Activated B cell treated with CpG ODN at 0.5 μM for 24 hours (primary cell): Measurements from ENCODE around the gene DCBLD2. TPM values are rescaled to one million over a fixed set of nuclear protein-coding genes. Genes with fewer than 3 reads are reported as not detected.

Experiments used
- ATAC-seq: fragments of 200-7000 bp; cut with Tn5 transposase; one replicate; pipeline ENCODE4 v1.10.0; 2021; ENCODE audit warnings: low read depth, mild to moderate bottlenecking, moderate library complexity
- CTCF ChIA-PET: fragments of 350-600 bp; sonication (Branson Sonifier 250); formaldehyde crosslinking; loops from one replicate; lab custom pipeline; 2021; ENCODE audit warnings: antibody characterized with exemption; lab: Charles Lee
- POLR2A ChIA-PET: fragments of 350-600 bp; sonication (Branson Sonifier 250); formaldehyde crosslinking; loops from one replicate; lab custom pipeline; 2021; ENCODE audit warnings: antibody characterized with exemption; lab: Charles Lee
- DNase-seq: peaks from one replicate; pipeline ENCODE4 v3.0.0; 2022
- H3K27ac Mint-ChIP-seq: one replicate; pipeline ENCODE4 v1.8.0; 2020; ENCODE audit warnings: mixed read lengths
- H3K27me3 Mint-ChIP-seq: one replicate; pipeline ENCODE4 v1.8.0; 2021; ENCODE audit warnings: mixed read lengths
- H3K36me3 Mint-ChIP-seq: one replicate; pipeline ENCODE4 v1.8.0; 2021; ENCODE audit warnings: low read depth, mixed read lengths
- H3K4me1 Mint-ChIP-seq: one replicate; pipeline ENCODE4 v1.8.0; 2021; ENCODE audit warnings: mixed read lengths
- H3K4me3 Mint-ChIP-seq: one replicate; pipeline ENCODE4 v1.8.0; 2020; ENCODE audit warnings: mild to moderate bottlenecking, mixed read lengths
- H3K9me3 Mint-ChIP-seq: one replicate; pipeline ENCODE4 v1.8.0; 2020; ENCODE audit warnings: mixed read lengths
- intact Hi-C: fragments of 100-400 bp; cut with micrococcal nuclease; formaldehyde crosslinking; loops from one replicate; pipeline ENCODE4 v1.15.1; 2024
- total RNA-seq: library from RNA; stranded (reverse); gene quantifications from 2 replicates; pipeline ENCODE4 v1.2.3, GENCODE V29; 2022
- TF ChIP-seq, protein P1 (sequence below): fragments of 200-600 bp; IDR thresholded peaks from one replicate; pipeline ENCODE4 v1.8.0; 2022; ENCODE audit warnings: antibody characterized with exemption, mild to moderate bottlenecking

Gene DCBLD2
- total RNA-seq, 1 donor from 2014 or later = 0.95 TPM

DNA sequence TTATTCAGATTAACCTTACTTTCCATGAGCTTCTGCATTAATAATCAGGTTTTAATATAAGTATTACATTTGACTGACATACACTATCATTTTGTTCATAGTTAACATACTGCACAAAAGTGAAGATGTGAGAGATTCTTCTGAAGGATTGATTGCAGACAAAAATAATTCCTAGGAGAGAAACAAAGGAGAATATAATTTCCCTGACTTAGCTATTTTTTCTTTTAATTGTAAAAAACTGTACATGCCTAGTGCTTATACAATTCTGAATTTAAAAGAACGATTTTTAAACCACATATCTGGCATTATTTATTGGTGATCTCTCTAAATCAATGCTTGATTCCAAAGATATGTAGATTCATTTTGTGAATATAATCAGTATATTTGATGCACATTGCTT lies 11.0 kb upstream of the DCBLD2 start:
- ChIA-PET POLR2A (no interaction called here), CTCF (interaction anchor here (0.8 kb wide), 1 partner anchor 10 kb away, joined by 3 read pairs; no protein-coding TSS in a partner anchor)
- Mint-ChIP-seq H3K9me3 (peaks cover 5% of the 10 kb centered on the region), H3K4me1 (no peaks in the 10 kb centered on the region), H3K27me3 (peaks cover 21% of the 10 kb centered on the region), H3K36me3 (no peaks in the 10 kb centered on the region), H3K27ac (no peak overlapping the region), H3K4me3 (no peak overlapping the region)
- ATAC-seq (no peak), DNase-seq (no peak)
- TF ChIP-seq, protein P1, sequence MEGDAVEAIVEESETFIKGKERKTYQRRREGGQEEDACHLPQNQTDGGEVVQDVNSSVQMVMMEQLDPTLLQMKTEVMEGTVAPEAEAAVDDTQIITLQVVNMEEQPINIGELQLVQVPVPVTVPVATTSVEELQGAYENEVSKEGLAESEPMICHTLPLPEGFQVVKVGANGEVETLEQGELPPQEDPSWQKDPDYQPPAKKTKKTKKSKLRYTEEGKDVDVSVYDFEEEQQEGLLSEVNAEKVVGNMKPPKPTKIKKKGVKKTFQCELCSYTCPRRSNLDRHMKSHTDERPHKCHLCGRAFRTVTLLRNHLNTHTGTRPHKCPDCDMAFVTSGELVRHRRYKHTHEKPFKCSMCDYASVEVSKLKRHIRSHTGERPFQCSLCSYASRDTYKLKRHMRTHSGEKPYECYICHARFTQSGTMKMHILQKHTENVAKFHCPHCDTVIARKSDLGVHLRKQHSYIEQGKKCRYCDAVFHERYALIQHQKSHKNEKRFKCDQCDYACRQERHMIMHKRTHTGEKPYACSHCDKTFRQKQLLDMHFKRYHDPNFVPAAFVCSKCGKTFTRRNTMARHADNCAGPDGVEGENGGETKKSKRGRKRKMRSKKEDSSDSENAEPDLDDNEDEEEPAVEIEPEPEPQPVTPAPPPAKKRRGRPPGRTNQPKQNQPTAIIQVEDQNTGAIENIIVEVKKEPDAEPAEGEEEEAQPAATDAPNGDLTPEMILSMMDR = no peak
- intact Hi-C loops = no loop called here

DNA sequence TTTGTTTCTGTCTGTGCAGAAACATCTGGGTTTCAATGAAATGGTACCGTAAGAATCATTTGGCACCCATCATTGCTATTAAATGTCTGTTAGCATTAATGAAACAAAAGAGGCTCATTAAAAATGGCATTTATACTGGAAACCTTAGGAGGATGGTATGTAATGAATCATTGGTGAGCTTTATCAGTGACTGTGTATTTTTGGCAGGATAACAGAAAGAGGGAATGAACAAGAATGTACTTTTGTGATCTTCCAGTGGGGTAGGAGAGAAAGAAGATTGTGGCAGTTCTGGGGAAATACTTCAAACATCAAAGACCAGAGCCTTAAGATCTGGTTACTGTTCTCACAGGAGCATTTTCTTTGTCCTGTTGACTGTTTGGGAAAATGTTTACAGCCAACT lies 4.7 kb upstream of the DCBLD2 start:
- ChIA-PET CTCF (no interaction called here), POLR2A (no interaction called here)
- intact Hi-C loops = no loop called here
- H3K36me3 Mint-ChIP-seq = peaks cover 2% of the 10 kb centered on the region
- DNase-seq = no peak
- H3K27ac Mint-ChIP-seq = no peak overlapping the region
- H3K4me1 Mint-ChIP-seq = peaks cover 9% of the 10 kb centered on the region
- H3K4me3 Mint-ChIP-seq = no peak overlapping the region
- TF ChIP-seq, protein P1 = no peak
- no peak for ATAC-seq
- H3K27me3 Mint-ChIP-seq = peaks cover 25% of the 10 kb centered on the region
- H3K9me3 Mint-ChIP-seq = peaks cover 5% of the 10 kb centered on the region

DNA sequence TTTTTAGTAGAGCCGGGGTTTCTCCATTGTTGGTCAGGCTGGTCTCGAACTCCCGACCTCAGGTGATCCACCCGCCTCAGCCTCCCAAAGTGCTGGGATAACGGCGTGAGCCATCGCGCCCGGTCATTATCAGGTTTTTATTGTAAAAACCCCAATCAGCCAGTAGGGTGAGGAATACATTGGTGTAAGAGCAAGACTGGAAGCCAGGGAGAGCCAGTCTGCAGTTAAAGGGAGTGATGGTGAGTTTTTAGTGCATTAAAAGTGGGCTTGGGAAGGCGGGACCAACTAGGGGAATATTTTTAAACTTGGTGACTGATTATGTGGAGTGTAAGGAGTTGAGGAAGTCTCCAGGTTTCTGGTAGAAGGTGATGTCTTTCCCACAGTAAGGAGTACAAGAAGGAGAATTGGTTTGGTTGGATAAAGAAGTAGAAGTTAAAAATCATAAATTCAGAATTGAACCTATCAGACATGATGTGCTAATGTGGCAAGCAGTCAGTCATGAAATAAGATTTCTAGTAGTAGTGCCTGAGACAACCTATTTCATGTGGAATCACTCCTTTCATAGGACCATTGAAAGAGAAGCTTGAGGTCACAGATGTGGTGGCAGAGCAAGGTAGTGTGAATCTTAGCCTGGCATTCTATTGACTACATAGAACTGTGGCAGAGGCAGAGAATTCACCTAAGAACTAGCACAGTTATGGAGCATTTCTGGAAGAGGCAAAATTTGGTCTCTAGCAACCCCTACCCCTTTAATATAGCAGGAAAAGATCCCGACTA lies 2.4 kb upstream of the DCBLD2 start:
- ATAC-seq (no peak), DNase-seq (no peak)
- peaks cover 19% of the 10 kb centered on the region for H3K4me1 Mint-ChIP-seq
- no peak overlapping the region for H3K4me3 Mint-ChIP-seq
- no peak overlapping the region for H3K27ac Mint-ChIP-seq
- H3K27me3 Mint-ChIP-seq = peaks cover 14% of the 10 kb centered on the region
- CTCF ChIA-PET = no interaction called here
- intact Hi-C loops = loop anchor here (2.0 to 5.0 kb wide), 3 partner anchors 312 to 1139 kb away; partner anchors contain the start of genes ARL6, CPOX and RIOX2
- peaks cover 3% of the 10 kb centered on the region for H3K36me3 Mint-ChIP-seq
- POLR2A ChIA-PET = no interaction called here
- H3K9me3 Mint-ChIP-seq = no peaks in the 10 kb centered on the region
- TF ChIP-seq, protein P1 = no peak

DNA sequence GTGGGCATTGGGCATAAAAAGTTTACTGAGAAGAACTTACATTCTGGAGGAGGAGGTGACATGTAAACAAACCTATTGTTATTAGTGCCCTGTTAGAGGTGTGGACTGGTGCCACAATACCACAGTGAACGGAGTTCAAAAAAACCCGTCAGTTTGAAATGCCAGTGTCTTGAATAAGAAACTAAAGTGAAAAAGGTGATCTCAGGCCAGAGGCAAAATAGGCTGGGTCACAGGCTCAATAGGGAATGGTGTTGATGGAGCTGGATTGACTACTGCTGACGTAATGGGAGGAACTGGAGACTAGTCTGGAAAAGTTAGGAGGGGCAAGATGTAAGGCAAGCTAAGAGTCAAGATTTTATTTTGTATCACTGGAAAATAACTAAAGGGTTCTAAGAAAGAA lies 1.6 kb upstream of the DCBLD2 start:
- no peak for DNase-seq
- Mint-ChIP-seq H3K36me3 (peaks cover 3% of the 10 kb centered on the region), H3K4me1 (peaks cover 19% of the 10 kb centered on the region), H3K27me3 (peaks cover 13% of the 10 kb centered on the region), H3K27ac (no peak overlapping the region), H3K9me3 (no peaks in the 10 kb centered on the region), H3K4me3 (no peak overlapping the region)
- ChIA-PET CTCF (interaction anchor here (0.6 kb wide), 1 partner anchor 1699 kb away, joined by 3 read pairs; no protein-coding TSS in a partner anchor), POLR2A (interaction anchor here (0.6 kb wide), 1 partner anchor 1139 kb away, joined by 3 read pairs; the partner anchor contains the start of gene ARL6)
- ATAC-seq = no peak
- intact Hi-C loops = loop anchor here (2.0 to 5.0 kb wide), 3 partner anchors 311 to 1138 kb away; partner anchors contain the start of genes ARL6, CPOX and RIOX2
- TF ChIP-seq, protein P1 = no peak

DNA sequence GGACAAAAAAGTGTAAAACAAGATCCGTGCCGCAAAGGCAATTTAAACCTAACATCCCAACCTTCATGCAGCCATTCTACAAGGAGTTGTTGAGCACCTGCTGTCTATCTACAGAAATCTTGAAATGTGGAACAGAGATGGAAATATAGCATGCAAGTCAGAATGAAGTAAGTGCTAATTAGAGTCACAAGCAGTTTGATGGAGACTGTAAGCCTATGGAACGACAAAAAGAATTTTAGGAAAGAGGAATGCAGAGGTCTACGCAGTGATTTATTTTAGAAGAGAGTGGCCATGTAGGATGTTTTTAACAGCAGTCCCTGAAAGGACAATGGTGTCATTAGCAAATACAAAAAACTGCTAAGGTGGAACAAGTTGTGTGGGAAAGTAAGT lies 851 bp upstream of the DCBLD2 start:
- TF ChIP-seq, protein P1 = no peak
- Mint-ChIP-seq H3K9me3 (no peaks in the 10 kb centered on the region), H3K27ac (no peak overlapping the region), H3K4me1 (peaks cover 19% of the 10 kb centered on the region), H3K4me3 (peak overlapping the region; percentile 88), H3K27me3 (peaks cover 12% of the 10 kb centered on the region), H3K36me3 (peaks cover 3% of the 10 kb centered on the region)
- ATAC-seq = no peak
- ChIA-PET POLR2A (interaction anchor here (1.3 kb wide), 1 partner anchor 380 kb away, joined by 5 read pairs; the partner anchor contains the start of gene CLDND1), CTCF (interaction anchor here (0.9 kb wide), 1 partner anchor 10 kb away, joined by 3 read pairs; no protein-coding TSS in a partner anchor)
- no peak for DNase-seq
- intact Hi-C loops = loop anchor here (2.0 to 5.0 kb wide), 3 partner anchors 310 to 1138 kb away; partner anchors contain the start of genes ARL6, CPOX and RIOX2
